NCI-H2227 treated with DMSO at 0.1 percent for 48 hours (cell line): ENCODE results near the gene CALN1.
"Not testable (repeated sequence)": the region's sequence is repeated elsewhere in the genome, so short reads cannot be mapped to it uniquely, and the experiment has no call there.

Experiments used
- DNase-seq: peaks from one replicate; lab custom pipeline; 2025; lab: John Stamatoyannopoulos, UW

CALN1 gene

GRCh38 chr7:72097226-72097625, 314.9 kb downstream of the CALN1 start:
- no peak for DNase-seq

GRCh38 chr7:72092769-72093168, 319.4 kb downstream of the CALN1 start:
- DNase-seq = no peak

- no peak for DNase-seq
Measured at GRCh38 chr7:72087926-72088325, 324.2 kb downstream of the CALN1 start.

- no peak for DNase-seq
Measured at GRCh38 chr7:72080865-72081510, 331.1 kb downstream of the CALN1 start.

- no peak for DNase-seq
Measured at GRCh38 chr7:72080341-72080766, 331.8 kb downstream of the CALN1 start.

GRCh38 chr7:72078856-72079255, 333.3 kb downstream of the CALN1 start:
- DNase-seq = no peak

GRCh38 chr7:72078301-72078700, 333.8 kb downstream of the CALN1 start:
- no peak for DNase-seq

GRCh38 chr7:72077786-72078185, 334.4 kb downstream of the CALN1 start:
- no peak for DNase-seq

GRCh38 chr7:72072901-72073300, 339.2 kb downstream of the CALN1 start:
- DNase-seq = no peak

GRCh38 chr7:72069263-72069662, 342.9 kb downstream of the CALN1 start:
- no peak for DNase-seq

- DNase-seq = not testable (repeated sequence)
Measured at GRCh38 chr7:72065764-72066163, 346.4 kb downstream of the CALN1 start.

- no peak for DNase-seq
Measured at GRCh38 chr7:72064916-72065315, 347.2 kb downstream of the CALN1 start.

GRCh38 chr7:72063330-72063729, 348.8 kb downstream of the CALN1 start:
- no peak for DNase-seq

GRCh38 chr7:72062666-72063065, 349.5 kb downstream of the CALN1 start:
- DNase-seq = no peak

- DNase-seq = no peak
Measured at GRCh38 chr7:72059925-72060324, 352.2 kb downstream of the CALN1 start.

GRCh38 chr7:72058579-72058978, 353.6 kb downstream of the CALN1 start:
- DNase-seq = no peak

- no peak for DNase-seq
Measured at GRCh38 chr7:72057796-72058195, 354.3 kb downstream of the CALN1 start.

GRCh38 chr7:72057231-72057630, 354.9 kb downstream of the CALN1 start:
- DNase-seq = no peak

- no peak for DNase-seq
Measured at GRCh38 chr7:72055426-72055825, 356.7 kb downstream of the CALN1 start.

- DNase-seq = no peak
Measured at GRCh38 chr7:72053292-72053691, 358.8 kb downstream of the CALN1 start.

- DNase-seq = no peak
Measured at GRCh38 chr7:72048420-72048819, 363.7 kb downstream of the CALN1 start.

- DNase-seq = no peak
Measured at GRCh38 chr7:72042855-72043254, 369.3 kb downstream of the CALN1 start.

- DNase-seq = no peak
Measured at GRCh38 chr7:72040641-72041040, 371.5 kb downstream of the CALN1 start.

- no peak for DNase-seq
Measured at GRCh38 chr7:72039460-72039859, 372.7 kb downstream of the CALN1 start.
